CMK (cell line): ENCODE data around the gene ZDHHC1.
A peak's percentile ranks its signal among the peaks of the same experiment; 100 is the strongest.

ENCODE experiments used
- DNase-seq: peaks from one replicate; pipeline ENCODE4 v3.0.0-alpha.2; 2010; ENCODE audit warnings: low read depth

The ZDHHC1 gene

GRCh38 chr16:67447508-67448076 lies 31.3 kb upstream of the ZDHHC1 start:
- peak; percentile 53 for DNase-seq

GRCh38 chr16:67446968-67447507 lies 30.8 kb upstream of the ZDHHC1 start:
- no peak for DNase-seq

GRCh38 chr16:67445913-67446907 lies 29.9 kb upstream of the ZDHHC1 start:
- no peak for DNase-seq

GRCh38 chr16:67445441-67445912 lies 29.2 kb upstream of the ZDHHC1 start:
- no peak for DNase-seq

- DNase-seq, result no peak
These were observed 28.8 kb upstream of the ZDHHC1 start for GRCh38 chr16:67445126-67445426.

- DNase-seq, result no peak
These were observed 28.2 kb upstream of the ZDHHC1 start for GRCh38 chr16:67444259-67445125.

- DNase-seq, result no peak
These were observed 27.0 kb upstream of the ZDHHC1 start for GRCh38 chr16:67443265-67443664.

GRCh38 chr16:67442581-67443255 lies 26.4 kb upstream of the ZDHHC1 start:
- DNase-seq, result no peak

- DNase-seq, result no peak
These were observed 25.6 kb upstream of the ZDHHC1 start for GRCh38 chr16:67441907-67442306.

GRCh38 chr16:67441271-67441753 lies 25.0 kb upstream of the ZDHHC1 start:
- DNase-seq, result no peak

- no peak for DNase-seq
These were observed 22.6 kb upstream of the ZDHHC1 start for GRCh38 chr16:67438824-67439393.

- DNase-seq, result no peak
These were observed 22.0 kb upstream of the ZDHHC1 start for GRCh38 chr16:67438098-67438791.

GRCh38 chr16:67437513-67437912 lies 21.2 kb upstream of the ZDHHC1 start:
- no peak for DNase-seq

- no peak for DNase-seq
These were observed 20.4 kb upstream of the ZDHHC1 start for GRCh38 chr16:67436640-67437193.

- no peak for DNase-seq
These were observed 19.5 kb upstream of the ZDHHC1 start for GRCh38 chr16:67435758-67436164.

- DNase-seq, result no peak
These were observed 16.9 kb upstream of the ZDHHC1 start for GRCh38 chr16:67433131-67433719.

- DNase-seq, result no peak
These were observed 16.2 kb upstream of the ZDHHC1 start for GRCh38 chr16:67432506-67432890.

GRCh38 chr16:67431775-67432505 lies 15.7 kb upstream of the ZDHHC1 start:
- DNase-seq, result no peak
